Measurements from ENCODE around the gene ADA. TPM values are rescaled to one million over a fixed set of nuclear protein-coding genes. Genes with fewer than 3 reads are reported as not detected.

The ADA gene
- total RNA-seq, 1 donor from 2014 or later: 8.2 TPM

DNA sequence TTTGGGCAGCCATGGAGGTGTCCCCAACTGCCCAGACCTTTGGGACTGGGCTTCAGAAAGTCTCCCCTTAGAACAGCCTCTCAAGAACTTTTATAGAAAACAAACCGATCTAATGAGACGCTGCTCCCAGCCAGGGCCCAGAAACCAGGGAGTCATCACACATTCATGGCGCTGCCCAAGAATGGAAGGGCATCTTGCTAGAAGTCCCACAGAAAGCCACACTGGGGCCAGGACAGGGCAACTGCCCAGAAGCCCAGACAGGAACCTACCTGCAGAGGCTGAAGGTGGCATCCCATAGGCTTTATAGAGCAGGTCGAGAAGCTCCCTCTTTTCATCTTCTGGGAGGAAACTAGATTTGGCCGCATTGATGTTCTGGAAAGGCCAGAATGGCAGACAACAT is 31.5 kb downstream of the ADA start:
- no peaks in the 10 kb centered on the region for H3K27me3 Mint-ChIP-seq (ENCODE audit: low read depth)
- no peak overlapping the region for H3K27ac Mint-ChIP-seq (ENCODE audit: unreplicated experiment)
- H3K9me3 Mint-ChIP-seq: no peaks in the 10 kb centered on the region
- DNase-seq (ENCODE audit: low read depth, low spot score): no peak
- TF ChIP-seq, protein P1, sequence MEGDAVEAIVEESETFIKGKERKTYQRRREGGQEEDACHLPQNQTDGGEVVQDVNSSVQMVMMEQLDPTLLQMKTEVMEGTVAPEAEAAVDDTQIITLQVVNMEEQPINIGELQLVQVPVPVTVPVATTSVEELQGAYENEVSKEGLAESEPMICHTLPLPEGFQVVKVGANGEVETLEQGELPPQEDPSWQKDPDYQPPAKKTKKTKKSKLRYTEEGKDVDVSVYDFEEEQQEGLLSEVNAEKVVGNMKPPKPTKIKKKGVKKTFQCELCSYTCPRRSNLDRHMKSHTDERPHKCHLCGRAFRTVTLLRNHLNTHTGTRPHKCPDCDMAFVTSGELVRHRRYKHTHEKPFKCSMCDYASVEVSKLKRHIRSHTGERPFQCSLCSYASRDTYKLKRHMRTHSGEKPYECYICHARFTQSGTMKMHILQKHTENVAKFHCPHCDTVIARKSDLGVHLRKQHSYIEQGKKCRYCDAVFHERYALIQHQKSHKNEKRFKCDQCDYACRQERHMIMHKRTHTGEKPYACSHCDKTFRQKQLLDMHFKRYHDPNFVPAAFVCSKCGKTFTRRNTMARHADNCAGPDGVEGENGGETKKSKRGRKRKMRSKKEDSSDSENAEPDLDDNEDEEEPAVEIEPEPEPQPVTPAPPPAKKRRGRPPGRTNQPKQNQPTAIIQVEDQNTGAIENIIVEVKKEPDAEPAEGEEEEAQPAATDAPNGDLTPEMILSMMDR (conservative IDR thresholded peaks at IDR 0.05): no peak
- peaks cover 16% of the 10 kb centered on the region for H3K36me3 Mint-ChIP-seq (ENCODE audit: low read depth)
- H3K4me1 Mint-ChIP-seq: peaks cover 13% of the 10 kb centered on the region
- H3K4me3 Mint-ChIP-seq: no peak overlapping the region

DNA sequence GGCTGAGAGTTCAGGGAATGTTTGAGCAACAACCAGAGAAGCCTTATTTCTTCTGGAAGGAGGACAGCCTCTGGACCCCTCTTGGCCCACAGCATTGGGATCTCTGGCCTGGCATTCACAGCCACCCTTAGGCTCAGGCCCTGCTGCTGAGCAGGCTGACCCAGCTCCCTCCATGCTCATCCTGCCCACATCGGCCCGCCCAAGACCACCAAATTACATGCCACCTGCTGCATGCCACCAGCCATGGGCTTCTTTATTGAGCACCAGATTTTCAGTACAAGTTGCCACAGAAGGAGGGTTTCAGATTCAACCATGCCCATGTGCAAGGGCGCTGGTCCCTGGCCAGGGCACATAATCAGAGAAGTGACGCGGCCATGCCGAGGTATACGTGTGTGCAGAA is 32.2 kb downstream of the ADA start:
- no peaks in the 10 kb centered on the region for H3K27me3 Mint-ChIP-seq (ENCODE audit: low read depth)
- peaks cover 16% of the 10 kb centered on the region for H3K36me3 Mint-ChIP-seq (ENCODE audit: low read depth)
- no peak overlapping the region for H3K27ac Mint-ChIP-seq (ENCODE audit: unreplicated experiment)
- TF ChIP-seq, protein P1 (conservative IDR thresholded peaks at IDR 0.05): no peak
- no peaks in the 10 kb centered on the region for H3K9me3 Mint-ChIP-seq
- H3K4me3 Mint-ChIP-seq: no peak overlapping the region
- peaks cover 15% of the 10 kb centered on the region for H3K4me1 Mint-ChIP-seq
- DNase-seq (ENCODE audit: low read depth, low spot score): no peak

DNA sequence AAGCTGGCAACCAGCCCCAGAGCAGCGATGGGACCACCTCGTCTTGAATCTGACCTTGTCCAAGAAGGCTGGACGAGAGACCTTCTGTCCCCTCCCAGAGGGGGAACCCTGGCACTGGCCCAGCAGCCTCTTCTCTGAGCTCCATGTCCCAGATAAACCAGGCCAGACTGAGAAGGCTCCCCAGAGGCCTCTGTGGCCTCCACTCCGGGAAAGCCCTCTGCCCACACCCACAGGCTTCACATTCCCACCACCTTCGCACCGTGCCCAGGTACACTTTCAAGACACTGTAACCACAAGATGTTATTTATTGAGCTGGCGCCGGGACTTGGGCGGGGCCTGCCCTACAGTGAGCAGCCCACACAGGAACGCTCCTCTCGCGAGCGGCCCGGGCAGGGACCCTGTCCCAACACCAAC is 33.2 kb downstream of the ADA start:
- H3K9me3 Mint-ChIP-seq: no peaks in the 10 kb centered on the region
- DNase-seq (ENCODE audit: low read depth, low spot score): no peak
- peaks cover 15% of the 10 kb centered on the region for H3K4me1 Mint-ChIP-seq
- TF ChIP-seq, protein P1 (conservative IDR thresholded peaks at IDR 0.05): no peak
- H3K27ac Mint-ChIP-seq (ENCODE audit: unreplicated experiment): no peak overlapping the region
- no peak overlapping the region for H3K4me3 Mint-ChIP-seq
- H3K36me3 Mint-ChIP-seq (ENCODE audit: low read depth): peaks cover 16% of the 10 kb centered on the region
- no peaks in the 10 kb centered on the region for H3K27me3 Mint-ChIP-seq (ENCODE audit: low read depth)

DNA sequence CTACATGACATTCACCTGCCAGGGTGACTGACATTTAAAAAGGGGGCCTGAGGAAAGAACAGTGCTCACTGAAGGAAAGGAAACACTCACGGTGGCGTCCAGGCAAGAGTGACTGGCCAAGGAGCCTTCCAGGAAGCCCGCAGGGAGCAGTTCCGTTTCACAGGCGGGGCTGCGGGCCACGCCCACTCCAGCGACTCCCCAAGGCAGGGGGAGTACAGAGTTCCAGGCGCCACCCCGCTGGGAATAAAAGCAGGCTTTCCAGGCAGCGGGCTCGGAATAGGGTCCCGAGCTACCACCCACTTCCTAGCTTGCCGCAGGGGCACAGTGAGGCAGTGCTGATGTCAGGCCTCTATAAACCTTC is 34.9 kb downstream of the ADA start:
- Mint-ChIP-seq H3K27ac (ENCODE audit: unreplicated experiment) (no peak overlapping the region), H3K27me3 (ENCODE audit: low read depth) (no peaks in the 10 kb centered on the region)

DNA sequence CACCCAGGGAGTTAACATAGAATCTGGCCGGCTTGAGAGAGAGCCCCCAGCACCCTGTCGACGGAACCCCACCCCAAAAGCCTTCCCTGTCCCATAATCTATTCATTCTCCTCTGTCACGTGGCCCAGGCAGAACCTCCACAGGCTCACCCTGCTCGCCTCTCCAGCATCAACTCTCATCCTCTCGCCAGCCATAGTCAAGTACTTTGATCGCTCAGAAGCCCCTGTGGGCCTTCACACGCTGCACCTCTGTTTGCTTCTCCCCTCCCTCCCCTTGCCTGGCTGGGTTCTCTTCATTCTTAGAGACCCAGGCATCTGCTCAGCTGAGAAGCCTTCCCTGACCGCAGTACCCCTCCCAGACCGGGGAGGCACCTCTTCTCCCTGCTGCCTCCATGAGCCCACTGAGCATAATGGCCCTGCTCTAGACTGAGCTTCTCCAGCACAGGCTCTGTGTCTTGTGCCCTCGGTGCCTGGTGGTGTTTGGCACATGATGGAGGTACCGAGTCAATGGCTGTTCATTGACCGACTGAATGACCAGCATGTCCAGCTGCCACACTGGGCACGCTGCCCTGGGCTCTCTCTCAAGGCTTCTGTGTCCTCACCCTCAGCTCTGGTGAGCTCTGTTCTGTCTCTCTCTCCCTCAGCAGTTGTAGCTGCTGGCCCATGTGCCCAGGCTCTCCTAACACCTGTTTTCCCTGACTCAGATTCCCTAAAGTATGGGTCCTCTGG is 35.5 kb downstream of the ADA start:
- Mint-ChIP-seq H3K4me1 (peaks cover 15% of the 10 kb centered on the region), H3K9me3 (no peaks in the 10 kb centered on the region), H3K27ac (ENCODE audit: unreplicated experiment) (peak overlapping the region; percentile 65), H3K36me3 (ENCODE audit: low read depth) (peaks cover 9% of the 10 kb centered on the region), H3K27me3 (ENCODE audit: low read depth) (no peaks in the 10 kb centered on the region), H3K4me3 (no peak overlapping the region)
- TF ChIP-seq, protein P1 (conservative IDR thresholded peaks at IDR 0.05): no peak
- DNase-seq (ENCODE audit: low read depth, low spot score): no peak

More for the DNA sequence above, 34.9 kb downstream of the ADA start:
- Mint-ChIP-seq H3K4me1 (peaks cover 15% of the 10 kb centered on the region), H3K36me3 (ENCODE audit: low read depth) (peaks cover 11% of the 10 kb centered on the region), H3K9me3 (no peaks in the 10 kb centered on the region), H3K4me3 (no peak overlapping the region)
- DNase-seq (ENCODE audit: low read depth, low spot score): no peak
- TF ChIP-seq, protein P1 (conservative IDR thresholded peaks at IDR 0.05): no peak
